Placental pericyte (primary cell): ENCODE results near the gene ZNG1B. TPM values are rescaled to one million over a fixed set of nuclear protein-coding genes. Genes with fewer than 3 reads are reported as not detected.

Source experiments
- total RNA-seq: library from RNA; depleted of rRNA; stranded (reverse); fragments of >200 nt; gene quantifications from 2 replicates; pipeline ENCODE4 v1.2.3, GENCODE V29; 2012

Gene ZNG1B
- 21.3 and 24.7 TPM in 2 replicates for total RNA-seq

GRCh38 chr2:113437508-113438465 is at the start of gene ZNG1B:
Gene ZNG1B, plus strand, starts transcription at chr2:113437691. Its CDS starts 178 bp downstream, at chr2:113437869.

GRCh38 chr2:113498365-113498764 is 60.9 kb downstream of the ZNG1B start, which contains the start of gene FOXD4L1:
Gene FOXD4L1, plus strand, starts transcription at chr2:113498665. Its CDS starts 592 bp downstream, at chr2:113499257.

Other genes starting within 250 kb of the ZNG1B start
- gene PAX8, start 158.8 kb upstream of the ZNG1B start, total RNA-seq, result 2.9 and 3.1 TPM in 2 replicates
- under 0.01 and 0.14 TPM in 2 replicates for gene FOXD4L1, start 61.0 kb downstream of the ZNG1B start, total RNA-seq
- gene RABL2A, start 189.6 kb downstream of the ZNG1B start, total RNA-seq, result 7.4 and 10.3 TPM in 2 replicates